ENCODE measurements around the gene ALG2. TPM values are rescaled to one million over a fixed set of nuclear protein-coding genes. Genes with fewer than 3 reads are reported as not detected.
A peak's percentile ranks its signal among the peaks of the same experiment; 100 is the strongest.

ALG2 gene
- total RNA-seq: 10 to 100 TPM; 22.5 to 25.4 TPM
- long read RNA-seq, donor 1, transcript ALG2-203 (2 exons, 1,880 nt): major isoform, 11 of 14 reads
- long read RNA-seq, donor 1, partial matches to known transcripts: 0 of 14 reads
- long read RNA-seq, donor 1, other reads (novel, unspliced or antisense): 1 of 14 reads
- long read RNA-seq, donor 2, transcript ALG2-203 (2 exons, 1,880 nt): major isoform, 82 of 89 reads
- long read RNA-seq, donor 2, partial matches to known transcripts: 0 of 89 reads
- long read RNA-seq, donor 2, other reads (novel, unspliced or antisense): 3 of 89 reads

GRCh38 chr9:99221621-99222415 is at the start of gene ALG2, which contains the start of gene SEC61B:
Gene ALG2 (minus strand): TSS chr9:99221942. CDS start chr9:99221894, 48 bp downstream.
Gene SEC61B (plus strand): TSS chr9:99222282. CDS start chr9:99222364, 82 bp downstream.
- intact Hi-C loops (cut with DNase I): loop anchor here in 1 of 2 donors (5.0 kb wide), 1 partner anchor 600 kb away; the partner anchor contains the start of gene NR4A3
- peak; percentile 98 for DNase-seq (ENCODE audit: low spot score)

- DNase-seq (ENCODE audit: low spot score): no peak
- intact Hi-C loops (cut with DNase I): no loop called here
These were observed 48.7 kb upstream of the ALG2 start for GRCh38 chr9:99270491-99270890.

- no peak for DNase-seq (ENCODE audit: low spot score)
- intact Hi-C loops (cut with DNase I): loop anchor here in 1 of 2 donors (5.0 to 10.0 kb wide), 2 partner anchors 553 to 955 kb away; partner anchors contain the start of gene NR4A3
These were observed 47.7 kb upstream of the ALG2 start for GRCh38 chr9:99269416-99269815.

GRCh38 chr9:99266255-99267023 is 44.7 kb upstream of the ALG2 start:
- peak; percentile 90 for DNase-seq (ENCODE audit: low spot score)
- intact Hi-C loops (cut with DNase I): loop anchor here in 1 of 2 donors (5.0 to 10.0 kb wide), 2 partner anchors 556 to 958 kb away; partner anchors contain the start of gene NR4A3

- intact Hi-C loops (cut with DNase I): loop anchor here in 1 of 2 donors (5.0 to 10.0 kb wide), 2 partner anchors 557 to 959 kb away; partner anchors contain the start of gene NR4A3
- no peak for DNase-seq (ENCODE audit: low spot score)
These were observed 43.9 kb upstream of the ALG2 start for GRCh38 chr9:99265691-99266090.

- intact Hi-C loops (cut with DNase I): loop anchor here in 1 of 2 donors (10.0 kb wide), 1 partner anchor 961 kb away; no protein-coding TSS in a partner anchor
- DNase-seq (ENCODE audit: low spot score): no peak
These were observed 42.4 kb upstream of the ALG2 start for GRCh38 chr9:99264070-99264680.

GRCh38 chr9:99262949-99263418 is 41.2 kb upstream of the ALG2 start:
- intact Hi-C loops (cut with DNase I): loop anchor here in 1 of 2 donors (10.0 kb wide), 1 partner anchor 962 kb away; no protein-coding TSS in a partner anchor
- no peak for DNase-seq (ENCODE audit: low spot score)

GRCh38 chr9:99261923-99262322 is 40.2 kb upstream of the ALG2 start:
- no peak for DNase-seq (ENCODE audit: low spot score)
- intact Hi-C loops (cut with DNase I): loop anchor here in 1 of 2 donors (10.0 kb wide), 1 partner anchor 963 kb away; no protein-coding TSS in a partner anchor

GRCh38 chr9:99259231-99259918 is 37.6 kb upstream of the ALG2 start:
- DNase-seq (ENCODE audit: low spot score): peak; percentile 91
- intact Hi-C loops (cut with DNase I): no loop called here

- no peak for DNase-seq (ENCODE audit: low spot score)
- intact Hi-C loops (cut with DNase I): no loop called here
These were observed 36.1 kb upstream of the ALG2 start for GRCh38 chr9:99257723-99258389.

- intact Hi-C loops (cut with DNase I): no loop called here
- no peak for DNase-seq (ENCODE audit: low spot score)
These were observed 33.9 kb upstream of the ALG2 start for GRCh38 chr9:99255651-99256050.

GRCh38 chr9:99253772-99254431 is 32.2 kb upstream of the ALG2 start:
- intact Hi-C loops (cut with DNase I): no loop called here

GRCh38 chr9:99253134-99253533 is 31.4 kb upstream of the ALG2 start:
- no peak for DNase-seq (ENCODE audit: low spot score)
- intact Hi-C loops (cut with DNase I): no loop called here

More at GRCh38 chr9:99253772-99254431, 32.2 kb upstream of the ALG2 start:
- DNase-seq (ENCODE audit: low spot score): no peak

- DNase-seq (ENCODE audit: low spot score): no peak
- intact Hi-C loops (cut with DNase I): no loop called here
These were observed 29.4 kb upstream of the ALG2 start for GRCh38 chr9:99251157-99251556.

- intact Hi-C loops (cut with DNase I): no loop called here
- no peak for DNase-seq (ENCODE audit: low spot score)
These were observed 27.9 kb upstream of the ALG2 start for GRCh38 chr9:99249619-99250018.

GRCh38 chr9:99244344-99245260 is 22.9 kb upstream of the ALG2 start:
- DNase-seq (ENCODE audit: low spot score): no peak
- intact Hi-C loops (cut with DNase I): no loop called here

All from posterior vena cava (tissue), 2 donors.